Dermis blood vessel endothelial cell (primary cell): ENCODE results near the gene CYP24A1. TPM values are rescaled to one million over a fixed set of nuclear protein-coding genes. Genes with fewer than 3 reads are reported as not detected.

Source experiments
- DNase-seq: peaks from one replicate; pipeline ENCODE4 v3.0.0; 2010
- total RNA-seq: library from RNA; depleted of rRNA; stranded (reverse); fragments of >200 nt; gene quantifications from 2 replicates; pipeline ENCODE4 v1.2.3, GENCODE V29; 2014

Gene CYP24A1
- not detected in 2 replicates for total RNA-seq

DNA sequence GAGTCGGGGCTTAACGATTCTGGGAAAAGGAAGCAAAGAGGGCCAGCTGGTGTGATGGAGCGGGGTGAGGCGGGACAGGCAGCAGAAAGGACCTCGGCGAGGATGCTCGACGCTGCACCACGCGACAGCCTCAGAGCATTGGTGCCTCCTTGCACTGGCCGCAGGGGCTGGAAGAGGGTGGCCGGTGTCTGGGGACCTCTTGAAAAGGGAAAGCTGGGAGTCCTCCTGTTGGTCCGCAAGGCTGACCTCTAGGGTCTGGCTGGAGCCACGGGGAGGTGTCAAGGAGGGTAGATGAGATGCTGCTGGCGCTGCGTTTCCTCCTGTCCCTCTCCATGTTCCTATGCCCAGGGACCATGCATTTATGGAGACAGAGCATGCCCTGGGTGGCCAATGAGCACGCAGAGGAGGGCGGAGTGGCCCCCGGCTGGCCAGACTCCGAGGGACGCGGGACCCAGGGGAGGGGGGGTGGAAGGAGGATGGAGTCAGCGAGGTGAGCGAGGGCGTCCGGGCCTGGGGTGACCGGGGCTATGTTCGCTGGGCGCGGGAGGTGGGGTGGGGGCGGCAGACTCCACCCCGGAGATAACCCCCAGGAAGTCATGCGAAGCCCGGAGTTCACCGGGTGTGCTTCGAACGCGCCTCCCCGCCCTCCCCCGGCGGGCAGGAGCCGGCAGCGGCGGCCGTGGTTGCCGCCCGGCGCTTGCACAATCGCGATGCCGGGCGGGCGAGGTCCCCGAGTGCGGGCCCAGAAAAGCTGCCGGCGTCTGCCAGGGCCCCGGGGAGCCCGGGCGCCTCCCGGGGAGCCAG lies at the start of gene CYP24A1:
CYP24A1 (minus strand) TSS at position 334 of the 804 bp plus-strand sequence. CDS start 407 bp downstream, outside the sequence.
- DNase-seq, result no peak

DNA sequence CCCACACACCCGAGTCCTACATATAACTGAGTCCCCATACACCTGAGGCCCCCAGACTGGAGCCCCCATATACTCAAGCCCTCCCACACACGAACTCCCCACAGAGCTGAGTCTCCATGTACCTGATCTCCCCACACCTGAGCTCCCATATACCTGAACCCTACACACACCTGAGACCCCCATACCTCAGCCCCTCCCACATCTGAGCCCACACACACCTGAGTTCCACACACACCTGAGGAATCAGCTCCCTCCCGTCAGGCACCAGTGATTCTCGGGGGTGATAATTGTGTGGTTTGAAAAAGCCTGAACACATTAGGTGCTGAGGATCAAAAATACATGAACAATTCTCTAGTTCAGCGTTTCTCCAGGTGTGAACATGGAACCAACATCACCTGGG lies 49.5 kb upstream of the CYP24A1 start:
- DNase-seq, result no peak

DNA sequence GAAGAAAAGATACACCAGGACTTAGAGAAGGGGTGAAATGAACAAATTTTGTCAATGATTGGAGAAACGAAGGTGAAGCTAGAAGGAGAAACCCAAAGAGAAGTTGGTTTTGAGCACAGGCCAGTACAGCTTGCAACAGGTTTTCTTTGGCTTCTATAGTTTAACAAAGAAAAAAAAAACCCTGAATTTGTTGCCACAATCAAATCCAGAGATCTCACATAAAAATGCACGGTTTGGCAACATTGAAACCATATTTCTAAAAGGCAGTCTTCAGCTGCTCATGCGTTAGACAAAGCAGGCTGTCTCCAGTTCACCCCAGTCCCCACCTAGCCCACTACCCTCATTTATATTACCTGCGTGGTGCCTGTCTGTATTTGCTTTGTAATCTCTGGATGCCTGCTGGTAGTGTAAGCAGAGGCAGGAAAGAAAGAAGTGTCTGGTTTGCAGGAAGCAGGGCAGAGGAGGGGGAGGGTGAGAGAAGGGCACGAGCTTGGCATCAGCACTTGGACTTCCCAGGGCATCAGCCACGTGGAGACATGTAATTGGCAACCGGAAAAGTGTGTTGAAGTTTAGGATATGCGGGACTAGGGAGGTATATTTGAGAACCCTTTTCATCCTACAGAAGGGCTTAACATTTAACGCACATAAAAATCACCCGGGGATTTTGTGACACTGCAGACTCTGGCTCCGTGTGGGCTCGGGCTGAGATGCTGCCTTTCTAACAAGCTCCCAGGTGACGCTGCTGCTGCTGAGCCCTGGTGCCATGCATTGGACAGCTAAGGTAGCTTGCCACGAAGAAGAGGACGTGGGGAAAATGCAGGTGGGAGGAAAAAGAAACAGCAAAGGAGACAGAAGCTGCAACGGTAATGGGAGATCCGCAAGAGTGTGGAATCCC lies 48.5 kb upstream of the CYP24A1 start:
- DNase-seq, result peak; percentile 14

DNA sequence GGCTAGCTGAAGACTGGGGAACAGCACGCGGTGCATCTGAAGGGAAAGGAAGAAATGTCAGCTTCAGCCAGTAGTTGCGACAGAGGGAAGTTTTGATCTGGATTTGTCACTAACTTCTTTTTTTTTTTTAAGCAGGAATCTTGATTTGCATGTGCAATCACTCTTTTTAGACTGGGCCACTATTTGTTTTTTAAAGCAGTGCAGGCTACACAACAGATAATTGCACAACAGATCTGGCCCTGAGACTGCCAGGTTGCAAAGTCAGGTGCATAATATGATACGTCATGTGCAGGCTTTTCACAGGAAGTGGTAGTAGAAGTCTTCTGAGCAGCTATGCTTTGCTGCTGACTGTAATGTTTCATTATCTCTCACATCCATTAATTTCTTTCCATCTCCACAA lies 47.6 kb upstream of the CYP24A1 start:
- no peak for DNase-seq

DNA sequence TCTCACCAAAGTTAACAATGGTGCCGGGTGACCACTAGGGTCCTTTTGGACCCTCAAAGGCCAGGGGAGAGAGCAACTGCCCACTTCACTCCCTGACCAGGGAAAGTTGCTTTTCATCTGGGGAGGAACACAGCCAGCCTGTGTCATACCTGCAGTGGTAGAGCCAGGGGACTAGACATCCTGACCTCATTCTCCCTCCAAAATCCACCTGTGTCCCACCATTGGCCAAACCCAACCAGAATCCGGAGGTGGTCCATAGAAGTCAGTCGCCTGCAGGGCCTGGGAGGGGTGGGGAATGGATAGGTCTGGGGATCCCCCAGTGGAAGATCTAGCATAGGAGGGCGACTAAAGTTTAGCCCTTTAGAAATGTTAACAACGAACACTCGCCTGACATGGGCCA lies 46.9 kb upstream of the CYP24A1 start:
- DNase-seq, result no peak

DNA sequence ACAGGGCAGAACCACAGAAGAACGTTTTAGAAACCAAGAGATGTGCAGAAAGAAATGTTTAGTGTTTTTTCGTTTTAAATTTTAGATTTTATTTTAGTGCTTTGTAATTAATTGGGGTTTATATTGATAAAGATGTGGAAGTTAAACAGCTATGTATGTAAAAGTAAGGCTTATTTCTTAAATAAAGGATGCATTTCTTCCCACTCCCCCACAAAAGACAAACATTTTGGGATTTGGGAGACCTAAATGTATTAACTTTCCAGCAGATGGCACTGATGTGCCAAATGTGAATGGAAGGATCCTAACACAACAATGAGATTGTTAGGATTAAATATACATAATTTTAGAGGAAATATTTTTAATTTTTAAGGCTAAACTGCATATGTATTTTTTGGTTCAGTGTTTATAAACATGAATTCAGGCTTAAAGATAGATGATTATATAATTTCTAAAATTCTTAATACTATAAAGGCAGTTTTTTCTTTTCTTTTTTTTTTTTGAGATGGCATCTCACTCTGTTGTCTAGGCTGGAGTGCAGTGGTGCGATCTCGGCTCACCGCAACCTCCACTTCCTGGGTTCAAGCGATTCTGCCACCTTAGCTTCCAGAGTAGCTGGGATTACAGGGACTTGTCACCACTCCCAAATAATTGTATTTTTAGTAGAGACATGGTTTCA lies 46.1 kb upstream of the CYP24A1 start:
- DNase-seq, result peak; percentile 72

DNA sequence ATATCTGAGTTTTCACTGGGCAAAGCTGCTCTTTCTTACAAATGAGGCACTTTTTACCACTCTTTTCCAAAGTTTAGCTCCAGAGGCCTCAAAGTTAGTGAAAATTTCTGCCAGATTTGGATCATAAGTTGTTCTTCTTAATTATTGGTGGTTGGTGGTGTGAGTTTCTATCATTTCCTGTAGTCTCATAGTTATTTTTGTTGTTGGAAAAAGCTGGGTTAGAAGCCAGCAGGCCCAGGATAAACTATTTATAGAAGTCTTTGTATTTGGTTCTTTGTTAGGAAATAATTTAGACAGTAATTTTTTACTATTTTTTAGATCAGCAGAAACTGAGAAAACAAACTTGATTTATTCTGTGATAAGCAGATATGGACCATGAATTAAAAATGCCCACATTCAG lies 44.7 kb upstream of the CYP24A1 start:
- peak; percentile 54 for DNase-seq

DNA sequence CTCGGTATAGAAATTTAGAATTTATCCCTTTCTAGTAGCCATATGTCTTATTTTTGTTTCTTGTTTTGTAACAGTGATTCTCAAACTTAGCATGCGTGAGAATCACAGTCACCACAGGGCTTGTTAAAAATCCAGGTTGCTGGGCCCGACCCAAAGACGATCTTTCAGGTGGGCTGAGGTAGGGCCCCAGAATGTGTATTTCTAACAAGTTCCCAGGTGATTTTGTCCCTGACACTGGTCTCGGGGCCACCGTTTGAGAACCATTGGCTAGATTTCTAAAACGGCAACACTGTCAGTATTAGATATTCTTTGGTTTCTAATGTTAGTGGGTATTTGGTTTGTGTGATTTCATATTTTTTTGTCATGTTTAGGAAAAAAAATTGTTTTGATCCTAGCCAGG lies 44.0 kb upstream of the CYP24A1 start:
- no peak for DNase-seq

DNA sequence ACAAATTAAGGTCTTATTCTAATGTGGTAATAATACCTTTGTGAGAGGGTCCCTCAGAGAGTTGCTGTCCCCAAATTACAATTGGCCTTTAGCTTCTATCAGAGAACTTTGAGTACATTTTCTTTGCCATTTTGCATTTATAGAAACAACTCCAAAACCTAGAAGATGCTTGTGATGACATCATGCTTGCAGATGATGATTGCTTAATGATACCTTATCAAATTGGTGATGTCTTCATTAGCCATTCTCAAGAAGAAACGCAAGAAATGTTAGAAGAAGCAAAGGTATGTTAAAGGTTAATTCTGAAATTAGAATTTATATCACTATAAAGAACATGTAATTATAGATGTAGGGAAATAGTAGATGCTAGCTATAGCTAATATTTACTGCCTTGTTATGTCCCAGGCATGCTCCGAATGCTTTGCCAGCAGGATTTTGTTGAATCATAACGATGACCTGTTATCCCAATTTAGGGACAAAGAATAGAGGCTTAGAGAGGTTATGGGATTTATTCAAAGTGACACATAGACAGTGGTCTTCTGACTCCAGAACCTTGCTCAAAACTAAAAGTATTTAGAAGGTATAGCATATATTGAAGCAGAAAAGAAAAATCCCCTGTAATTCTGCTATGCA lies 41.5 kb upstream of the CYP24A1 start:
- DNase-seq, result no peak

DNA sequence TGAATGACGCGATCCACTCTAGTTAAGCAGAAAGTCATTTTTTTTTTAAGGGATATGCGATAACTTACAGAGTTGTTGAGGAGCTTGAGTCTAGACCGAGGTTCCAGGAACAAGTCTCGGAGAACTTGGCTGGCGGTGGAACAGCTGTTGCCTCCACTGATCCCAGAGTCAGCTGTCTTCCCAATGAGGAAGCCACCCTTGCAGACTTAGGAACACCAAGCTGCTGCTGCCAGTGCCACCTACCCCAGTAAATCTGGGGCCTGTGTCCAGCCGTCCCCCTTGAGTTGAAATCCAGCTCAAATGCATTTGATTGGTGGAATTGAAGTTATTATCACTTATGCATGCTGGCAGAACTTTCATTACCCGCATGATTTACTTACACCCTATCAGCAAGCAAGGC lies 40.8 kb upstream of the CYP24A1 start:
- no peak for DNase-seq

DNA sequence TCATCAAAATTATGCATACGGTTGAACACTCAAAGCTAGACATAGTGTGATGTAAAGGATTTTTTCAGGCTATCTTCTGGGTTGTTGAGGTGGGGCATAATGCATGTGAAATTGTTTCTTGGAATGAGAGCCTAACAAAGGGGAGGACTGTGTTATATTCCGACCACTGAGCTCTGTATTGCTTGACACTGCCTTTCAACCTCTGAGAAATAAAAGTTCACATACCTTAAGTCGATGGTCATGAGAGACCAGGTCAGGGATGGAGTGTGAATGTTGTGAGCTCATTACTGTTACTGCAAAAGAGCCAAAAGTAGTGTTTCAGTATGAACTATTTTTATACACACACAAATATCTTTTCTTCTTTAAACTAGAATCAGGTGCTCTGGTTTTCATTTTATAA lies 39.1 kb upstream of the CYP24A1 start:
- DNase-seq, result no peak

DNA sequence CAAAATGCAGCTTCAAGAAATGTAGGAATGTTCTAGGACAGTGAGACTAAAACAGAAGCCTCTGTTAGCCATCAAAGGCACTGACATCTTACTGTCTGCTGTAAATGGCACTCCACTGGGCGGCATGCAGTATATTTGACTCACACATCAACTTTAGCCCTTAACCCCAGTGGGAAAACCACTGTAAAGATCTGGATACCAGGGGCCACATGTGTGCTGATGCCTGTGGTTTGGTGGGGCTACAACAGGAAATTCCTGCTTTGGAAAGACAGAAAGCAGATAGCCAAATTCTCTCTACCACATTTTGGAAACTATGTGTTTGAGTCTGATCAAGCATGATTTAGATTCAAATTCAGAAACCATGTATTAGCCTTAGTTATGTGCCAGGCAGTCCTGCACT lies 38.4 kb upstream of the CYP24A1 start:
- DNase-seq, result no peak

DNA sequence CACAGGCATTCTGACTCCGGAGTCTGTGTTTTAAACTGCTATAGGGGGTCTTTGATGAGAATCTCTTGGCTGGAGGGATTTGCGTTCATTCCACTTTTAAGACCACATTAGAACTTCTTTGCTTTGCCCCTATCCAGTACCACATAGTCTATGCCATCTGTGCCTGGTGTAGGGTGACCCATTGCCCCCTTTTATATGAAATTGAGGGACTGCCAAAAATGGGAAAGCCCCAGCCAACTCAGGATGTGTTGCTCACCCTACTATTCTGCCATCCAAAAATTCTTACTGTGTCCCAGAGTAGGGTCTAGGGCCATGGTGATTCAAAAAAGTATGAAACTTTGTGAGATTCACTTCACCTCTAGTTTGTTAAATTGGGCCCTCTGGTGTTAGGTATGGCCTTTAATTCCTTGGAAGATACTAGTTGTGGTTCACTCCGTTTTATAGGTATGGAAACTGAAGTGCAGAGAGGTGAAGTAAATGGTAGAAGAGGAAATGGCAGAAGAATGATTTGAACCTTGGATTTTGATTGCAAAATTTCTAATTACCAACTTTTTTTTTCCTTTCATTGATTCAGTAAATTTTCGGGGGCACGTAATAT lies 35.5 kb upstream of the CYP24A1 start:
- no peak for DNase-seq

DNA sequence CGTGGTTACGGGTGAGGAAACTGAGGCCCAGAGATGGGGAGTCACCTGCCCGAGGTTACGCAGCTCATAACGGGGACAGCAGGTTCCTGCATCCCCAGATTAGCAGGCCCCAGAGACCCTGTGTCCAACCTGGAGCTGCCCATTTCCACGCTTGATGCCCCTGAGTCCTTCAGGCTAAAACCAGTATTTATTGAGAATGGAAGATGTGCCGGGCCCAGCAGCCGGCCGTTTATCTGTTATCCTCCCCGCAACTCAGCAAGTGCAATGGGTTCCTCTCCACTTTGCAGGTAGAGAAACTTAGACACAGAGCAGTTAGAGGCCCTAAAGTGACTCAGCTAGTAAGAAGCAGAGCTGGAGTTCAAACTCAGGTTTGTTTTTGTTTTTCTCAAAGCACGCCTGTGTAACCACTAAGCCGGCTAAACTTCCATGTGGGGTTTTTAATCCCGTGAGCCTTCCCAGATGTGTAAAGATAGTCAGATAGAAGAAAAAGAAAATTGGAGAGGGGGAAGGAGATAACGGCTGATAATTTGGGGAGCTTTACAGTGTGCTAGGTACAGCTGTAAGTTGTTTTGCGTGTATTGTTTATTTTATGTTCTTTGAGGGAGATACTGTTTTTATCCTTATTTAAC lies 34.9 kb upstream of the CYP24A1 start:
- DNase-seq, result peak; percentile 42

DNA sequence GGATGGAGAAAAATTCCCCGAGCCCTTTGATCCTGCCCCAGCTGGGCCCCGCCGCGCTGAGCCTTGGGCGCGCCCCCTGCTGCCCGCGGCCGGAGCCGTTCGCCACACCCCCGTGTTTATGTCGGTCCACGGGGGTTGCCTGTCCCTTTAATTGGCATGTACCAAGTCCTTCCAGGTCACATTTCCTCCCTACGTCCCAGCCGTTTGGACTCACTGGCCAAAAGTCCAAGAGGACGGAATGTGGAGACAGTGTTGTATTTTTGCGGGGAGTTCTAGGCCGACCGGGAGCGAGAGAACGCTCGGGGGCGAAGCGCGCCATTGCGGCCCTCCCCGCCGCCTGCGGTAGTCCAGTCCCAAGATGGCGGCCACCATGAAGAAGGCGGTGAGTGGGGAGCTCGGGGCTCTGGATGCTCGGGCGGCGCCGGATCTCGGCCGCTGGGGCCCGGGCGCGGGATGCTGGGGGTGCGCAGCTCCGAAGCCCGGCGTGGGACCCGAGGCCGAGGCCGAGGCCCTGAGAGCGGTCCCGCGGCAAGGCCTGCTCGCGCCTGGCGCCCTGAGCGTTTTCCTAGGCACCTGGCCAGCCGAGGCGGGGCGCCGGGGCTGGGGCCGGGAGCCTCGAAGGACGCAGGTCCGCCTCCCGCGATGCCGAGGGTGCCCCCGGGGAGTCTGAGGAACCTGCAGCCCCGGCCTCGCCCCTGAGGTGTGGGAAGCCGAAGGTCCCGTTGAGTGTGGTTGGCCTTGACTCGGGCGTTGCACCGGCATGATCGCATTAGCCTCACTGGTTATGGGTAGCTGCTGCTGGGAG lies 34.2 kb upstream of the CYP24A1 start, which contains the start of gene PFDN4:
PFDN4 (plus strand) TSS at position 345 of the 805 bp plus-strand sequence; CDS start at position 359, 14 bp downstream.
- peak; percentile 90 for DNase-seq

DNA sequence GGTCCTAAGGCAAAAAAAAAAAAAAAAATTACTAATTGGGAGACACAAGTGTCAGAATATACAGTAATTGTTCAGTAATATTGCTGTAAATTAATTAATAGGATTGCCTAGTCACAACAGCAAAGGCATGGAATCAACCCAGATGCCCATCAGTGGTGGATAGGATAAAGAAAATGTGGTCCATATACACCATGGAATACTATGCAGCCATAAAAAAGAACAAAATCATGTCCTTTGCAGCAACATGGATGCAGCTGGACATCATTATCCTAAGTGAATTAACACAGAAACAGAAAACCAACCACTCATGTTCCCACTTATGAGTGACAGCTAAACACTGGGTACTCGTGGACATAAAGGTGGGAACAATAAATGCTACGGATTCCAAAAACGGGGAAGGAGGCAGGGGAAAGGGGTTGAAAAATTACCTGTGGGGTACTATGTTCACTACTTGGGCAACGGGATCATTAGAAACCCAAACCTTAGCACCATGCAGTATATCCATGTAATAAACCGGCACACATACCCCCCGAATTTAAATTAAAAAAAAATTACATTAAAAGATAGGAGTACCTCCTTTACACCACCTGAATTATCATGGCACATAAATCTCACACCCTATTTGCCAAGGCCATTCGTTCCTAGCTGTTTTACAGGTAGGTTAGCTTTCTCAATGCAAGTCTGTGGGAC lies 33.4 kb upstream of the CYP24A1 start:
- DNase-seq, result no peak

DNA sequence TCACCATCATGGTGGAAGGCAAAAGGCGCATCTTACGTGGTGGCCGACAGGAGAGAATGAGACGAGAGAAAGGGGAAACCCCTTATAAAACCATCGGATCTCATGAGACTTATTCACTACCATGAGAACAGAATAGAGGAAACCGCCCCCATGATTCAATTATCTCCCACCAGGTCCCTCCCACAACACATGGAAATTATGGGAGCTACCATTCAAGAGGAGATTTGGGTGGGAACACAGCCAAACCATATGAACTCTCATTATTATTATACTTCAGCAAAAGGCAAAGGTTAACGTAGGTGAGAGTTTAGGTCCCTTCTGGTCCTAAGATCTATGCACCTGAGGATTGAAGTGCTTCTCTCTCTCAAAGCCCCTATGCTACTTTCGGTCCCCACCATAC lies 31.7 kb upstream of the CYP24A1 start:
- DNase-seq, result no peak

DNA sequence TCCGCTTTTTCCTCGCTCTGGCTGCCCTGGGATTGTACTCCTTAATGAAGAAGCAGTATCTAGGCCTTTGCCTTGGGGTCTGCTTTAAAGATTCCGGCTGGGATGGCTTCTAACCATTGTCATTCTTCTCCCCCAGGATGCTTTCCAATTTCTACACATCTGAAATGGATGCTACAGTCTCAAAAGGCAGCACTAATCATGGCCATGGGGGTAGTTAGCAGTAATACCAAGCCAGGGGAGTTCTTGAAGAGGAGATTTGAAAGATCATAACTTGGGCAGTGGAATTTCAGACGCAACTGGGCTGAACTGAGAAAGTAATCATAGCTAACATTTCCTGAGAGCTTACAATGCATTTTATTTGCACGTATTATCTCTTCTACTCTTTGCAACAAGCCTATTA lies 30.7 kb upstream of the CYP24A1 start:
- no peak for DNase-seq

DNA sequence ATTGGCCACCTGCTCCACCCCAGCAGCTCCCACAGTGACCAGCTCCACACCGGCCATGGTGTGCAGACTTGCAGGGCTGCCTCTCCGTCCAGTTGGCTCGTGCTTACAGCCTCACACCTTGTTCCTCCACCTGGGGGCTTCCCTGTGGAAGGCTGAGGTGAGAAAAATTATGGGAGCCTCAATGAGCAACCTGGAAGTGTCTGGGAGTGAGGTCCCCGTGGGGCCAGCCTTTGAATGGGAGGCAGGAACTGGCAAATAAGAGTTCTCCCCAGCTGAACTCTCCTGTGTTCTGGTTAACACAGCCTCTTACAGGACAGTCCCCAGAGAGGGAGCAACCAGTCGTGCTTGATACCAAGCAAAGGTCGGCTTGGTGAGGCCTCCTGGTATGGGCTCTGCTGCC lies 30.3 kb upstream of the CYP24A1 start:
- no peak for DNase-seq

DNA sequence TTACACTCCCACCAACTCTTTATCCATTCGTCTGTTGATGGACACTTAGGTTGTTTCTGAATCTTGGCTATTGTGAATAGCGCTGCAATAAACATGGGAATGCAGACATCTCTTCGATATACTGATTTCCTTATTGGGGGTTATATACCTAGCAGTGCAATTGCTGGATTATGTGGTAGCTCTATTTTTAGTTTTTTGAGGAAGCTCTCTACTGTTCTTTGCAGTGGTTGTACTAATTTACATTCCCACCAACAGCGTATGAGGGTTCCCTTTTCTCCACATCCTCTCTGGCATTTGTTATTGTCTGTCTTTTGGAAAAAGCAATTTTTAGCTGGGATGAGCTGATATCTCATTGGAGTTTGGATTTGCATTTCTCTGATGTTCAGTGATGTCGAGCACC lies 29.5 kb upstream of the CYP24A1 start:
- DNase-seq, result no peak
